ELF-1 (cell line): ENCODE results near the gene CENPW.
A peak's percentile ranks its signal among the peaks of the same experiment; 100 is the strongest.

Experiments used
- DNase-seq: peaks from one replicate; pipeline ENCODE4 v3.0.0-alpha.2; 2016; ENCODE audit warnings: low read depth, low spot score

The CENPW gene

GRCh38 chr6:126339796-126340609, at the start of gene CENPW:
Gene CENPW, plus strand, starts transcription at chr6:126340115. Its CDS starts 159 bp downstream, at chr6:126340274.
- peak; percentile 97 for DNase-seq

- DNase-seq: no peak
Observed at GRCh38 chr6:126293891-126294524, 45.9 kb upstream of the CENPW start.

- DNase-seq: no peak
Observed at GRCh38 chr6:126300126-126300525, 39.8 kb upstream of the CENPW start.

- no peak for DNase-seq
Observed at GRCh38 chr6:126300735-126301134, 39.2 kb upstream of the CENPW start.

GRCh38 chr6:126302191-126302590, 37.7 kb upstream of the CENPW start:
- DNase-seq: no peak

- no peak for DNase-seq
Observed at GRCh38 chr6:126307849-126308248, 32.1 kb upstream of the CENPW start.

- DNase-seq: no peak
Observed at GRCh38 chr6:126308362-126308761, 31.6 kb upstream of the CENPW start.

GRCh38 chr6:126312013-126312665, 27.8 kb upstream of the CENPW start:
- no peak for DNase-seq

- DNase-seq: no peak
Observed at GRCh38 chr6:126313941-126314340, 26.0 kb upstream of the CENPW start.

GRCh38 chr6:126318797-126319196, 21.1 kb upstream of the CENPW start:
- no peak for DNase-seq

GRCh38 chr6:126333729-126334128, 6.2 kb upstream of the CENPW start:
- DNase-seq: no peak

- DNase-seq: peak; percentile 11
Observed at GRCh38 chr6:126335210-126335609, 4.7 kb upstream of the CENPW start.

- DNase-seq: no peak
Observed at GRCh38 chr6:126337323-126337722, 2.6 kb upstream of the CENPW start.

- no peak for DNase-seq
Observed at GRCh38 chr6:126341126-126341525, 1.2 kb downstream of the CENPW start.

- DNase-seq: peak; percentile 10
Observed at GRCh38 chr6:126344181-126344580, 4.3 kb downstream of the CENPW start.

GRCh38 chr6:126351960-126352359, 12.0 kb downstream of the CENPW start:
- no peak for DNase-seq

- DNase-seq: no peak
Observed at GRCh38 chr6:126352514-126352913, 12.6 kb downstream of the CENPW start.

- DNase-seq: no peak
Observed at GRCh38 chr6:126356526-126356925, 16.6 kb downstream of the CENPW start.

- no peak for DNase-seq
Observed at GRCh38 chr6:126359936-126360537, 20.1 kb downstream of the CENPW start.

GRCh38 chr6:126361832-126362440, 22.0 kb downstream of the CENPW start:
- no peak for DNase-seq

- no peak for DNase-seq
Observed at GRCh38 chr6:126367849-126368248, 27.9 kb downstream of the CENPW start.

- DNase-seq: no peak
Observed at GRCh38 chr6:126372626-126373025, 32.7 kb downstream of the CENPW start.
